Measurements from ENCODE around the gene MBD5.
A peak's percentile ranks its signal among the peaks of the same experiment; 100 is the strongest.

DNA sequence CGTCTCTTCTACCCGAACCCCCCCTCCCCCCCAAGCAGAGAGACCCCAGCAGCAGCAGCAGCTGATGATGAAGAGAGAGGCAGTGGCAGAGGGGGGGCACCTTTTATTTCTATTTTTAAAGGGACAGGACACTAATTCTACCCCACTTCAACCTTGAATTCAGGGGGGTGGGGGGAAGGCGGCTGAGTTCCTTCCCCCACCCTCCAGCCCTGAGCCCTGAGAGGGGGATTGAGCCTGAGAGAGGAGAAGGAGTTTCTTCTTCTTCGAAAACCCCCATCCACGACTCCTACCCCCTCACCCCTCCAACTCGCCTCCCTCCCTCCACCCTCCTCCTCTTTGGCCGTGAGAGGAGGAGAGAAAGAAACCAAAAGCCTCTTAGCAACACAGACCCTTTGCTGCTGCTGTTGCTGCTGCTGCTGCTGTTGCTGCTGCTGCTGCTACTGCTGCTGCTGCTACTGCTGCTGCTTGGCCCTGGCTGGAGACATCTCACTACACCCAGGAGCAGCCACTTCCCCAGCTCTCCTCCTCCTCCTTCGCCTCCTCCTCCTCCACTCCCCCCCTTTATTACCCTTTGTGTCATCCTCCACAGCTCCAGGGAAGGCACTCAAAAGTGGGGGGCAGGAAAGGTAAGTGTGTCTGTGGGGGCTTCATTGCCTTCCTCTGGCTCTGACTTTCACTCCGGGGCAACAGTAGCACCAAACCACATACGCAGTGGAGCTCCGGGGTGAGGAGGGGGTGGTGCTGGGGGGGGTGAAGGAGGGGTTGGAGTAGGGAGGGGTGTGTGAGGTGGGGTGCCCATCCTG is at the start of gene MBD5:
- TF ChIP-seq, protein P1, sequence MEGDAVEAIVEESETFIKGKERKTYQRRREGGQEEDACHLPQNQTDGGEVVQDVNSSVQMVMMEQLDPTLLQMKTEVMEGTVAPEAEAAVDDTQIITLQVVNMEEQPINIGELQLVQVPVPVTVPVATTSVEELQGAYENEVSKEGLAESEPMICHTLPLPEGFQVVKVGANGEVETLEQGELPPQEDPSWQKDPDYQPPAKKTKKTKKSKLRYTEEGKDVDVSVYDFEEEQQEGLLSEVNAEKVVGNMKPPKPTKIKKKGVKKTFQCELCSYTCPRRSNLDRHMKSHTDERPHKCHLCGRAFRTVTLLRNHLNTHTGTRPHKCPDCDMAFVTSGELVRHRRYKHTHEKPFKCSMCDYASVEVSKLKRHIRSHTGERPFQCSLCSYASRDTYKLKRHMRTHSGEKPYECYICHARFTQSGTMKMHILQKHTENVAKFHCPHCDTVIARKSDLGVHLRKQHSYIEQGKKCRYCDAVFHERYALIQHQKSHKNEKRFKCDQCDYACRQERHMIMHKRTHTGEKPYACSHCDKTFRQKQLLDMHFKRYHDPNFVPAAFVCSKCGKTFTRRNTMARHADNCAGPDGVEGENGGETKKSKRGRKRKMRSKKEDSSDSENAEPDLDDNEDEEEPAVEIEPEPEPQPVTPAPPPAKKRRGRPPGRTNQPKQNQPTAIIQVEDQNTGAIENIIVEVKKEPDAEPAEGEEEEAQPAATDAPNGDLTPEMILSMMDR (IDR thresholded peaks at IDR 0.05), result no peak
- peak in 2 of 3 donors; percentile 16 to 48 for TF ChIP-seq POLR2A (IDR thresholded peaks at IDR 0.05)
